Small intestine (tissue), 7 donors: ENCODE results near the gene GCDH. TPM values are rescaled to one million over a fixed set of nuclear protein-coding genes. Genes with fewer than 3 reads are reported as not detected.
"Not testable (repeated sequence)": the region's sequence is repeated elsewhere in the genome, so short reads cannot be mapped to it uniquely, and the experiment has no call there.

Experiments used
- DNase-seq, 2 donors: peaks; one replicate each; pipeline versions ENCODE4 v3.0.0 to v3.0.0-alpha.2; 2013
- FAIRE-seq: peaks from 2 replicates; lab custom pipeline; 2012; peaks lifted over from hg19 to GRCh38; lab: Jason Lieb, UNC
- H3K27ac ChIP-seq, 3 donors: one replicate each; pipeline ENCODE4 v1.5.1; 2013; ENCODE audit warnings: low read length in 2 of 3, mild to moderate bottlenecking in 2 of 3, control low read depth in 1 of 3, inconsistent platforms in 1 of 3, low read depth in 1 of 3, moderate library complexity in 1 of 3
- H3K27me3 ChIP-seq, 3 donors: one replicate each; pipeline ENCODE4 v1.6.1; 2013; ENCODE audit warnings: low read length in 3 of 3, inconsistent platforms in 1 of 3; ENCODE audit not compliant: control insufficient read depth in 3 of 3, insufficient read depth in 3 of 3
- H3K36me3 ChIP-seq, 3 donors: one replicate each; pipeline ENCODE4 v1.6.1; 2013; ENCODE audit warnings: low read length in 3 of 3, inconsistent platforms in 1 of 3, low read depth in 1 of 3, mild to moderate bottlenecking in 1 of 3, moderate library complexity in 1 of 3; ENCODE audit not compliant: control insufficient read depth in 3 of 3, insufficient read depth in 2 of 3
- H3K4me1 ChIP-seq, 3 donors: one replicate each; pipeline ENCODE4 v1.6.1; 2013; ENCODE audit warnings: low read length in 2 of 3, inconsistent platforms in 1 of 3, low read depth in 1 of 3, mild to moderate bottlenecking in 1 of 3, moderate library complexity in 1 of 3; ENCODE audit not compliant: control insufficient read depth in 3 of 3, insufficient read depth in 2 of 3
- H3K4me3 ChIP-seq, 3 donors: one replicate each; pipeline ENCODE4 v1.5.1; 2013; ENCODE audit warnings: low read length in 3 of 3, control low read depth in 1 of 3, inconsistent platforms in 1 of 3, low read depth in 1 of 3, mild to moderate bottlenecking in 1 of 3, moderate library complexity in 1 of 3
- H3K9me3 ChIP-seq, 2 donors: one replicate each; pipeline ENCODE4 v1.6.1; 2013; ENCODE audit warnings: low read depth in 1 of 2, low read length in 1 of 2; ENCODE audit not compliant: control insufficient read depth in 2 of 2, insufficient read depth in 1 of 2
- WGBS, 3 donors: extraction: QIAGEN DNeasy Blood & Tissue Kit; methylation state at CpG; one replicate each; pipeline ENCODE4 v1.1.7; 2013; 5-methylcytosine and 5-hydroxymethylcytosine counted together
- polyA plus RNA-seq, 4 donors: library from polyadenylated mRNA; stranded (reverse) in 3 of 4; unstranded in 1 of 4; fragments of 200-250 nt in 3 of 4; fragments of 120-200 nt in 1 of 4; gene quantifications; one replicate each; pipeline versions ENCODE4 v1.2.1 to v1.2.3, GENCODE V29; 2013
- donor health status: healthy with polysubstance abuse.
- donor health status: control.
- donor health status: control.
- donor health status: Bipolar disorder and iron deficiency.
- donor health status: healthy.

GCDH gene
- polyA plus RNA-seq, 4 donors: 24.8 to 38.9 (median 28.3) TPM

- peaks cover 0 to 16% (median 3%) of the 10 kb centered on the region in 3 donors for H3K4me1 ChIP-seq
- peak within 1 kb of the TSS in 1 of 3 donors; percentile 54 for H3K4me3 ChIP-seq
- H3K27ac ChIP-seq: peak within 1 kb of the TSS in 1 of 3 donors; percentile 59
- H3K9me3 ChIP-seq: peaks cover 0 to 28% of the 10 kb centered on the region in 2 donors
- H3K36me3 ChIP-seq: no peaks in the 10 kb centered on the region
- 58 to 75% (median 68%) methylated on average over 17 of the region's 17 CpGs for WGBS, 3 donors
- DNase-seq: no peak
- H3K27me3 ChIP-seq: peaks cover 0 to 46% (median 4%) of the 10 kb centered on the region in 3 donors
- no peak for FAIRE-seq
Observed at GRCh38 chr19:12886969-12887747, 3.8 kb upstream of the GCDH start, which contains the start of gene KLF1. Gene KLF1 (minus strand): TSS chr19:12887201. CDS start chr19:12887140, 61 bp downstream.

GRCh38 chr19:12888006-12888603 is 2.9 kb upstream of the GCDH start:
- Histone ChIP-seq H3K4me1 (peaks cover 0 to 16% (median 3%) of the 10 kb centered on the region in 3 donors), H3K4me3 (no peak overlapping the region), H3K9me3 (peaks cover 0 to 21% of the 10 kb centered on the region in 2 donors), H3K27ac (no peak overlapping the region), H3K36me3 (peaks cover 0 to under 1% (median 0%) of the 10 kb centered on the region in 3 donors), H3K27me3 (peaks cover 0 to 43% (median 4%) of the 10 kb centered on the region in 3 donors)
- WGBS, 3 donors: 67 to 75% (median 71%) methylated on average over 5 of the region's 5 CpGs
- no peak for DNase-seq
- FAIRE-seq: no peak

GRCh38 chr19:12890299-12890786 is 617 bp upstream of the GCDH start:
- Histone ChIP-seq H3K36me3 (peaks cover 0 to 19% (median 0%) of the 10 kb centered on the region in 3 donors), H3K4me3 (peak overlapping the region in 1 of 3 donors; percentile 89), H3K27me3 (peaks cover 0 to 22% (median 0%) of the 10 kb centered on the region in 3 donors), H3K27ac (peak overlapping the region in 1 of 3 donors; percentile 83)
- H3K4me1 ChIP-seq, H3K9me3 ChIP-seq, DNase-seq, FAIRE-seq: not testable (repeated sequence)
- 26 to 37% (median 30%) methylated on average over 10 of the region's 10 CpGs for WGBS, 3 donors

- FAIRE-seq (no peak), DNase-seq (no peak)
- Histone ChIP-seq H3K9me3 (no peaks in the 10 kb centered on the region), H3K27me3 (peaks cover 0 to 12% (median 0%) of the 10 kb centered on the region in 3 donors), H3K4me3 (peak overlapping the region; percentile 72 to 89 (median 77)), H3K36me3 (peaks cover 0 to 28% (median 0%) of the 10 kb centered on the region in 3 donors), H3K4me1 (peaks cover 0 to 5% (median 3%) of the 10 kb centered on the region in 3 donors), H3K27ac (peak overlapping the region in 1 of 3 donors; percentile 86)
- WGBS, 3 donors: 6 to 8% (median 6%) methylated on average over 25 to 26 of the region's 26 CpGs
Observed at GRCh38 chr19:12891553-12892021, 627 bp downstream of the GCDH start.

- H3K27ac ChIP-seq: no peak overlapping the region
- 89 to 95% (median 90%) methylated on average over 5 of the region's 5 CpGs for WGBS, 3 donors
- no peak overlapping the region for H3K4me3 ChIP-seq
- FAIRE-seq: no peak
- DNase-seq: no peak
- no peaks in the 10 kb centered on the region for H3K27me3 ChIP-seq
- H3K36me3 ChIP-seq: peaks cover 0 to 48% (median 0%) of the 10 kb centered on the region in 3 donors
- peaks cover 0 to 5% (median 3%) of the 10 kb centered on the region in 3 donors for H3K4me1 ChIP-seq
- H3K9me3 ChIP-seq: no peaks in the 10 kb centered on the region
Observed at GRCh38 chr19:12893582-12893981, 2.6 kb downstream of the GCDH start.

GRCh38 chr19:12896460-12896859 is 5.5 kb downstream of the GCDH start:
- H3K4me3 ChIP-seq: no peak overlapping the region
- H3K9me3 ChIP-seq: no peaks in the 10 kb centered on the region
- peaks cover 0 to 62% (median 0%) of the 10 kb centered on the region in 3 donors for H3K36me3 ChIP-seq
- H3K4me1 ChIP-seq: peaks cover 0 to 3% (median 0%) of the 10 kb centered on the region in 3 donors
- H3K27ac ChIP-seq: no peak overlapping the region
- H3K27me3 ChIP-seq: no peaks in the 10 kb centered on the region
- WGBS, 3 donors: 96 to 99% (median 98%) methylated on average over 17 of the region's 17 CpGs
- no peak for FAIRE-seq
- DNase-seq: no peak

GRCh38 chr19:12899891-12900518 is 9.0 kb downstream of the GCDH start:
- Histone ChIP-seq H3K36me3 (peaks cover 0 to 48% (median 0%) of the 10 kb centered on the region in 3 donors), H3K27ac (peak overlapping the region in 1 of 3 donors; percentile 66)
- no peak for FAIRE-seq

GRCh38 chr19:12907166-12907565 is 16.2 kb downstream of the GCDH start:
- H3K36me3 ChIP-seq: peaks cover 0 to 3% (median 0%) of the 10 kb centered on the region in 3 donors
- H3K4me3 ChIP-seq: no peak overlapping the region
- no peak overlapping the region for H3K27ac ChIP-seq
- no peak for DNase-seq
- no peaks in the 10 kb centered on the region for H3K9me3 ChIP-seq
- FAIRE-seq: no peak
- H3K27me3 ChIP-seq: no peaks in the 10 kb centered on the region
- H3K4me1 ChIP-seq: no peaks in the 10 kb centered on the region
- 77 to 89% (median 87%) methylated on average over 9 of the region's 9 CpGs for WGBS, 3 donors

More at GRCh38 chr19:12899891-12900518, 9.0 kb downstream of the GCDH start:
- DNase-seq: no peak
- Histone ChIP-seq H3K4me3 (no peak overlapping the region), H3K27me3 (no peaks in the 10 kb centered on the region), H3K9me3 (no peaks in the 10 kb centered on the region), H3K4me1 (no peaks in the 10 kb centered on the region)
- WGBS, 3 donors: 70 to 79% (median 77%) methylated on average over 10 of the region's 10 CpGs
